Astrocyte of the spinal cord (primary cell): ENCODE data around the gene SH3BP1.
A peak's percentile ranks its signal among the peaks of the same experiment; 100 is the strongest.
"Not testable (repeated sequence)": the region's sequence is repeated elsewhere in the genome, so short reads cannot be mapped to it uniquely, and the experiment has no call there.

ENCODE experiments used
- DNase-seq: peaks from one replicate; pipeline ENCODE4 v3.0.0; 2011; ENCODE audit warnings: low read depth, low spot score
- H3K4me3 ChIP-seq: 2 replicates; pipeline ENCODE4 v1.5.1; 2011; ENCODE audit warnings: low read depth, mild to moderate bottlenecking, low read length, moderate library complexity
- CTCF ChIP-seq: IDR thresholded peaks from 2 replicates; pipeline ENCODE4 v1.5.1; 2012; ENCODE audit warnings: low read depth, mild to moderate bottlenecking, low read length, inconsistent platforms
- in situ Hi-C: cut with HindIII; loops from 2 replicates; pipeline ENCODE4 v1.10.0; 2017; ENCODE audit warnings: low sequenced_read_pairs

SH3BP1 gene

GRCh38 chr22:37654563-37655251 is 15.2 kb downstream of the SH3BP1 start:
- in situ Hi-C loops: no loop called here
- H3K4me3 ChIP-seq: no peak overlapping the region
- TF ChIP-seq CTCF: no peak
- DNase-seq: no peak

GRCh38 chr22:37655252-37655563 is 15.7 kb downstream of the SH3BP1 start:
- no peak for DNase-seq
- no peak overlapping the region for H3K4me3 ChIP-seq
- in situ Hi-C loops: no loop called here
- no peak for TF ChIP-seq CTCF

GRCh38 chr22:37656583-37656982 is 17.1 kb downstream of the SH3BP1 start:
- H3K4me3 ChIP-seq, DNase-seq, in situ Hi-C loops: not testable (repeated sequence)

GRCh38 chr22:37657590-37658132 is 18.2 kb downstream of the SH3BP1 start:
- peak overlapping the region; percentile 46 for H3K4me3 ChIP-seq
- in situ Hi-C loops: no loop called here
- TF ChIP-seq CTCF: no peak
- no peak for DNase-seq

- peak; percentile 100 for DNase-seq
- no peak for TF ChIP-seq CTCF
- in situ Hi-C loops: no loop called here
- peak within 1 kb of the TSS; percentile 72 for H3K4me3 ChIP-seq
Observed at GRCh38 chr22:37658133-37659065, 18.9 kb downstream of the SH3BP1 start, which contains the start of gene PDXP. TSS of gene PDXP (plus strand) at chr22:37658723. CDS start at chr22:37658783, 60 bp downstream.

GRCh38 chr22:37659066-37659896 is 19.8 kb downstream of the SH3BP1 start:
- in situ Hi-C loops: no loop called here
- no peak for DNase-seq

More at GRCh38 chr22:37659066-37659896, 19.8 kb downstream of the SH3BP1 start:
- TF ChIP-seq CTCF: no peak
- H3K4me3 ChIP-seq: peak overlapping the region; percentile 72
